C4-2B (cell line): ENCODE data around the gene BIRC6.

Source experiments
- ZFX ChIP-seq: fragments of 450-650 bp; IDR thresholded peaks from 2 replicates; pipeline ENCODE4 v1.6.1; 2017
- TF ChIP-seq, protein P1 (sequence below): fragments of 450-650 bp; conservative IDR thresholded peaks from 2 replicates; pipeline ENCODE4 v1.5.1; 2017; ENCODE audit warnings: mild to moderate bottlenecking

DNA sequence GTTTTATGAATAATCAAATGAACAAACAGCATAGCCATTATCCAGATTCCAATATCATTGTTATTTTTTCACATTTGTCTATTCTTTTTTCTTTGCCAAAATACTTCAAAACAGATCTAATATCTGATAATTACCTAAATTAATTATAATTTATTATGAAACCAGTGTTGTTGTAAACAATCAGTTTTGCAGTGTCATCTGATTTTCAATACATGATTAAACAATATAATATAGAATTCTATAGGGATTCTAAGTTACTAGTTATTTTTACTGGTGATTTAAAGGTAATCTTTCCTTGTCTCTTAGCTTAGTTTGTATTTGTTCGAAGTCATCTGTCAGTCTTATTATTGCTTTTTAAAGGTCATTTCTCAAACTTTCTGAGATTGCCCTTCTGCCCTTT is 101.0 kb downstream of the BIRC6 start:
- TF ChIP-seq, protein P1, sequence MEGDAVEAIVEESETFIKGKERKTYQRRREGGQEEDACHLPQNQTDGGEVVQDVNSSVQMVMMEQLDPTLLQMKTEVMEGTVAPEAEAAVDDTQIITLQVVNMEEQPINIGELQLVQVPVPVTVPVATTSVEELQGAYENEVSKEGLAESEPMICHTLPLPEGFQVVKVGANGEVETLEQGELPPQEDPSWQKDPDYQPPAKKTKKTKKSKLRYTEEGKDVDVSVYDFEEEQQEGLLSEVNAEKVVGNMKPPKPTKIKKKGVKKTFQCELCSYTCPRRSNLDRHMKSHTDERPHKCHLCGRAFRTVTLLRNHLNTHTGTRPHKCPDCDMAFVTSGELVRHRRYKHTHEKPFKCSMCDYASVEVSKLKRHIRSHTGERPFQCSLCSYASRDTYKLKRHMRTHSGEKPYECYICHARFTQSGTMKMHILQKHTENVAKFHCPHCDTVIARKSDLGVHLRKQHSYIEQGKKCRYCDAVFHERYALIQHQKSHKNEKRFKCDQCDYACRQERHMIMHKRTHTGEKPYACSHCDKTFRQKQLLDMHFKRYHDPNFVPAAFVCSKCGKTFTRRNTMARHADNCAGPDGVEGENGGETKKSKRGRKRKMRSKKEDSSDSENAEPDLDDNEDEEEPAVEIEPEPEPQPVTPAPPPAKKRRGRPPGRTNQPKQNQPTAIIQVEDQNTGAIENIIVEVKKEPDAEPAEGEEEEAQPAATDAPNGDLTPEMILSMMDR: no peak
- no peak for TF ChIP-seq ZFX
